Epithelial cell of proximal tubule (primary cell): ENCODE measurements around the gene TMIGD3. TPM values are rescaled to one million over a fixed set of nuclear protein-coding genes. Genes with fewer than 3 reads are reported as not detected.

Experiments used
- DNase-seq: peaks from one replicate; pipeline ENCODE4 v3.0.0-alpha.2; 2011; ENCODE audit warnings: low read depth
- H3K4me3 ChIP-seq: 2 replicates; pipeline ENCODE4 v1.5.1; 2011; ENCODE audit warnings: low read depth, mild to moderate bottlenecking, low read length
- total RNA-seq: library from RNA; depleted of rRNA; stranded (reverse); fragments of >200 nt; gene quantifications from 2 replicates; pipeline ENCODE4 v1.2.3, GENCODE V29; 2015
- TF ChIP-seq, protein P1 (sequence below): conservative IDR thresholded peaks from 2 replicates; pipeline ENCODE4 v1.5.1; 2012; ENCODE audit warnings: low read depth, mild to moderate bottlenecking, low read length

TMIGD3 gene
- total RNA-seq, 1 donor from 2014 or later = not detected

DNA sequence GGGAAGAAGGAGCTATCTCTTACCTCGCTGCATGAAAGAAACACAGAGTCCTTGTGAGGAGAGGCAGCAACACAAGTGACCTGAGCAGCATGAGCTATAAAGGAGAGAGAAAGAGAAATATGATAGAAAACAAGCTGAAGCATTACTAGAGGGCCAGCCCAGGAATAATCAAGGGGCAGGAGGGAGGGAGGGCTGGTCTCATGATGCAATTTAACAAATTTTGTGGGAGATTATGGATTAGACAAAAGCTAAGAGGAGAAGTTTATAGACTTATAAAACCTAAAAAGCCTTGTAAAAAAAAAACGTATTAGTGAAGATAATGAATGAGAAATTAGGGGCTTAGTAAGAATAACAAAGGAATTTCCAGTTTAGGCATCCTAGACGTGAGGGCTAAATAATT, 59.4 kb downstream of the TMIGD3 start:
- TF ChIP-seq, protein P1, sequence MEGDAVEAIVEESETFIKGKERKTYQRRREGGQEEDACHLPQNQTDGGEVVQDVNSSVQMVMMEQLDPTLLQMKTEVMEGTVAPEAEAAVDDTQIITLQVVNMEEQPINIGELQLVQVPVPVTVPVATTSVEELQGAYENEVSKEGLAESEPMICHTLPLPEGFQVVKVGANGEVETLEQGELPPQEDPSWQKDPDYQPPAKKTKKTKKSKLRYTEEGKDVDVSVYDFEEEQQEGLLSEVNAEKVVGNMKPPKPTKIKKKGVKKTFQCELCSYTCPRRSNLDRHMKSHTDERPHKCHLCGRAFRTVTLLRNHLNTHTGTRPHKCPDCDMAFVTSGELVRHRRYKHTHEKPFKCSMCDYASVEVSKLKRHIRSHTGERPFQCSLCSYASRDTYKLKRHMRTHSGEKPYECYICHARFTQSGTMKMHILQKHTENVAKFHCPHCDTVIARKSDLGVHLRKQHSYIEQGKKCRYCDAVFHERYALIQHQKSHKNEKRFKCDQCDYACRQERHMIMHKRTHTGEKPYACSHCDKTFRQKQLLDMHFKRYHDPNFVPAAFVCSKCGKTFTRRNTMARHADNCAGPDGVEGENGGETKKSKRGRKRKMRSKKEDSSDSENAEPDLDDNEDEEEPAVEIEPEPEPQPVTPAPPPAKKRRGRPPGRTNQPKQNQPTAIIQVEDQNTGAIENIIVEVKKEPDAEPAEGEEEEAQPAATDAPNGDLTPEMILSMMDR = no peak
- no peak overlapping the region for H3K4me3 ChIP-seq
- no peak for DNase-seq

DNA sequence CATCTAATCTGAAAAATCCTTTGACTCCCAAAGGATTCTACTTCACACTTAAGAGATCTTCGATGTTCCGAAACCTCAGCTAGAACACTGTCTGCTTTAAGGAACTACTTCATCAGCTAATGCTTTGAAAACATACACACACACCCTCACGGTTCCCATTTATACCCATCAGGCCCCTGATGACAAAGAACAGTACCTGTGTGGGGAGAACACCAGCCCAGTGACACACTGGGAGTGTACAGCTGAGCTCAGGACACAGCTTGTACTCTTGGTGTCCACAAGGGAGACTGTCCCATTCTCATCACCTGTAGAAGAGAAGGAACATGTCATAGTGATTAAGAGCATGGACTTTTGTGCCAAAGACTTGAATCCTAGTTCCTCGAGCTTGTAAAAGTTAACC, 61.0 kb downstream of the TMIGD3 start:
- DNase-seq = no peak
- no peak overlapping the region for H3K4me3 ChIP-seq
- TF ChIP-seq, protein P1 = no peak

DNA sequence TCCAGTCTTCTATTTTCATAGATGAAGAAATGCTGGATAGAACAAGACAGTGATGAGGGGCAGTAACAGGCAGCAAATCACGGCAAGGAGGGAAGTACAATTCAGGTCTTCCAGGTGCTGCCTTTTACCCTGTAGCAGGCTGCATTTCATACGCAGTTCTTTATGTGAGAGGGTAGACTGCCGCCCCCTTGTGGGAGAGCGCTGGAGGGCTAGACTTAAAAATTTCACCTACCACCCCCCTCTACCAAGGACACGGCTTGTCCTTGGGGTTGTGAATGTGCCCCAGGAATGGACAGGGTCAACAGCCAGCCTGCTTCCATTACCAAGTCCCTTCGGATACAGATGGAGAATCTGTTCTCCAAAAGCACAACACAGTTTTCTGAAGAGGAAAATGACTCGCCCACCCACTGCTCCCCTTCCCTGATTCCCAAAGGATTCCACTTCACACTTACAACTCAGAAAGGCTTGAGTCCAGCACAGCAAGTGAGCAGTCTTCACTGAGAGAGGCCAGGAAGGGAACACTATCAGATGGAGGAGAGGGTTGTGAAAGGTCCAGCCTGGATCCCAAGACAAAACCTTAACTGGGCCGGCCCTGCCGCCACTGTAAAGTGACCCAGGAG, 61.8 kb downstream of the TMIGD3 start:
- DNase-seq = no peak
- TF ChIP-seq, protein P1 = peak; percentile 68
- H3K4me3 ChIP-seq = no peak overlapping the region

DNA sequence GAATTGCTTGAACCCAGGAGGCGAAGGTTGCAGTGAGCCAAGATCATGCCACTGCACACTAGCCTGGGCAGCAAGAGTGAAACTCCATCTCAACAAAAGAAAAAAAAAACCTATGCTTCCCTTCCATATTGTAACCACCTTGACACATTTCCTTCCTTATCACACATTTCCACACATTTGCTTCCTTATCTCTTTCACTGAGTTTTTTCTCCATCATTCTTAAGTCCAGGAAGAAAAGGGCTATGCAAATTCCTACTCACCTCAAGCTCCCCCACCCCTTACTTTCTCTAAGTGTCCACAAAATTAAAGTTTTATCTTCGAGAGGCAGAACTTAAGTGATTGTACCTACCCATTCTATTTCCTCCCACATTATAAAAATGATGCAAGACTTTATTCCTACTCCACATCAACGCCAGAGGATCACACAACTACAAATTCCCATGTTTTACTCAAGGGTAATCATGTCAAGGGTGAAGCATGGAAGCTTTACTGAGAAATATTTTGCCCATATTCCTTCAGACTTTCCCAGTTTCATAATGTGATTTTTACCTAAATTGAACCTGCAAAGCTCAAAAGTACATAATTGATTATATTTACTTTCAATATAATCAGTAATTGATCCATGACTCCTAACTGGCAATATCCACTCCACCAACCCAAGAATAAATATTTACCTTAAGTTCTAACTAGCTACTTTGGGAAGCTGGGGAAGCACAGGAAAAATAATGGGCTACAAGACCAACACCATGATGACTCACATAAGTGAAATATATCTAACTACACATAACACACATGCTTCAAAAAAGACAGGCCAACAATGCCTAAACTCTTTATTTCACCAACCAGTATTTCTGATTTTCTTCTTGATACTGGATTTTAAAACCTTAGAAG, 63.7 kb downstream of the TMIGD3 start:
- no peak overlapping the region for H3K4me3 ChIP-seq
- DNase-seq = no peak
- TF ChIP-seq, protein P1 = no peak

DNA sequence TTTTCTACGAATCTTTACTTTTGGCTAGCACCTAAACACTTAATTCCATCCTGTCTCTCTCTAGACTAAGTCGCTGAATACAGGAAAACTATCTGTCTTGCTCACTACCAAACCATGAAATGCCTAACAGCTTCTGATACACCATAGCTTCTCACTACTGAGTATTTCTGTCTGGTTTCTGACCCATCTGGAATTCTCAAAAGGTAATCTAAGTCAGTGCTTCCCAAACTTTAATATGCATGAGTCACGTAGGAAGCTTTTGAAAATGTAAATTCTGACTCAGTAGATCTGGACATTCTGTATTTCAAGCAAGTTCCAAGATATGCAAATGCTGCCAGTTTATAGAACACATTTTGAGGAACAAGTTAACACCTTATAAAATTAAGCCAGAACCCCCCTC, 66.7 kb downstream of the TMIGD3 start:
- TF ChIP-seq, protein P1 = no peak
- H3K4me3 ChIP-seq = no peak overlapping the region
- no peak for DNase-seq

Other genes with a start within 250 kb of the TMIGD3 start
- gene CHIA, start 212.8 kb downstream of the TMIGD3 start, total RNA-seq = not detected in 2 replicates
- 0.12 and 0.43 TPM in 2 replicates for gene OVGP1, start 75.9 kb downstream of the TMIGD3 start, total RNA-seq
- gene WDR77, start 54.4 kb downstream of the TMIGD3 start, total RNA-seq = 79.4 and 81.2 TPM in 2 replicates
- 329 and 351 TPM in 2 replicates for gene ATP5PB, start 54.2 kb downstream of the TMIGD3 start, total RNA-seq
- not detected in 2 replicates for gene C1orf162, start 29.6 kb downstream of the TMIGD3 start, total RNA-seq
- gene ADORA3, start within 50 bp of the TMIGD3 start, total RNA-seq = not detected in 2 replicates
- 21.2 and 25.7 TPM in 2 replicates for gene RAP1A, start 116.2 kb upstream of the TMIGD3 start, total RNA-seq
- 0.07 and 0.58 TPM in 2 replicates for gene INKA2, start 235.8 kb upstream of the TMIGD3 start, total RNA-seq